ENCODE results near the gene SCOC.
A peak's percentile ranks its signal among the peaks of the same experiment; 100 is the strongest.

The SCOC gene

DNA sequence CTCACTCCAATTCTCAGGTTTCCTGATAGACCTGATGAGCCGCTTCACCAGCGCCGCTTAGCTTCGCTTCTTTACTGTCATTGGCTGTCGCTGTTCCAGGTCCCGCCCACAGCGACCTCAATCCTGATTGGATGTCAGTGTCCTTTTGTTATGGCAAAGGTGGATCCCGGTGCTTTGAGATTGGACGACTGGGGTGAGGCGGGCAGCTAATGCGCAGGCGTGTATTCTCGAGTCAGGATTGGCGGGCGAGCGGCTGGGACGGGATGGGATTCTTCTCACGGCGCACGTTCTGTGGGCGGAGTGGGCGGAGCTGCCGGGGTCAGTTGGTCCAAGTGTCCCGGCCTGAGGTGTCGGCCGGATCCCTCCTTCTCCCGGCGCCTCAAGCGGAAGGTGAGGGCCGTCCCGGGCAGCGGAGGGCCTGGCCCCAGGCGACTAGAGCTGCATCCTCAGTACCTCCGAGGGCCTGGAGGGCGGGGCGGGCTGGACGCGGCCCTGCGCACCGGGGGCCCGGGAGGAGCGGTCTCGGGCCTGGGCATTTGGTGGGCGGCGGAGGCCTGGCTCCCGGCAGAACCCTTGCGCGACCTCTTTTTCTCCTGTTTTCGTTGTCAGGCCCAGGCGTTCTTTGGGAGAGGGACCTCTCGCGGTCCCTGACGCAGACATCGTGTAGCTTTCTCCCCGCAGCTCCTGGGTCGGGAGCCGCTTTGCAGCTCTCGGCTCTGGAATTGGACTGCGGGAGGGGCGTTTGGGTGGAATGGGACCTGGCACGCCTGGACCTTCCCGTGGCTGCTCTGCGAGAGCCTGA is at the start of gene SCOC:
TSS of gene SCOC (plus strand) at position 319 of the 802 bp plus-strand sequence. CDS start 5,525 bp downstream, outside the sequence.
- H3K27me3 ChIP-seq (ENCODE audit: control insufficient read depth, insufficient read depth, low read length) = no peaks in the 10 kb centered on the region
- no peaks in the 10 kb centered on the region for H3K9me3 ChIP-seq (ENCODE audit: control insufficient read depth, low read depth, low read length)
- peak within 1 kb of the TSS; percentile 77 for H3K9ac ChIP-seq (ENCODE audit: low read length)
- H3K36me3 ChIP-seq (ENCODE audit: control insufficient read depth, low read depth, low read length) = no peaks in the 10 kb centered on the region
- H3K27ac ChIP-seq (ENCODE audit: low read length) = peak within 1 kb of the TSS; percentile 18
- H3K4me1 ChIP-seq (ENCODE audit: control insufficient read depth, low read depth, low read length) = peaks cover 8% of the 10 kb centered on the region
- peak within 1 kb of the TSS; percentile 83 for H3K4me3 ChIP-seq (ENCODE audit: low read length)

GRCh38 chr4:140326395-140326993 is 47.0 kb upstream of the SCOC start:
- Histone ChIP-seq H3K27ac (ENCODE audit: low read length) (no peak overlapping the region), H3K9me3 (ENCODE audit: control insufficient read depth, low read depth, low read length) (no peaks in the 10 kb centered on the region), H3K4me3 (ENCODE audit: low read length) (no peak overlapping the region), H3K36me3 (ENCODE audit: control insufficient read depth, low read depth, low read length) (no peaks in the 10 kb centered on the region), H3K4me1 (ENCODE audit: control insufficient read depth, low read depth, low read length) (no peaks in the 10 kb centered on the region), H3K9ac (ENCODE audit: low read length) (no peak overlapping the region), H3K27me3 (ENCODE audit: control insufficient read depth, insufficient read depth, low read length) (no peaks in the 10 kb centered on the region)

DNA sequence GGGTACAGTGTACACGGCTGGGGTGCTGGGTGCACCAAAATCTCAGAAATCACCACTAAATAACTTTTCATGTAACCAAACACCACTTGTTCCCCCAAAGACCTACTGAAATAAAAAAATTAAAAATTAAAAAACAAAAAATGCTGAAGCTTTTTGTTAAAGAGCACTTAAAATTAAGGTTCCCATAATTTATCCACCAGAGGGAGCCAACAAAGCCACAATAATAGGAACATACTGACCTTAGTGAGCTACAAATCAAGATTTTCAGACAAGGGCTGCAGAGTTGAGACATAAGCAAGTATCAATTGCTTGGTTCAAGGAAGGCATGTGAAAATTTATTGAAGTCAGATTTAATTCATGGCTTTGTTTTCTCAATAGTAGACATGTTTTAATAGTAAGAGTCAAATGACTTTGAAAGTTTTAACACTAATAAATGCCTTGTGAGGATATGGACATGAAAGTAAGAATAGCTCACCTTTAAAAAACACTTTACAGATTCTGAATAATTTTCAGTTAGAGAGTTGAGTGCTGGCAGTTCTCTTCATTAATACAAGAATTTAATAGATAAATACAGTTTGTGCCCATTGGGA is 43.0 kb upstream of the SCOC start:
- Histone ChIP-seq H3K9me3 (ENCODE audit: control insufficient read depth, low read depth, low read length) (no peaks in the 10 kb centered on the region), H3K4me1 (ENCODE audit: control insufficient read depth, low read depth, low read length) (no peaks in the 10 kb centered on the region), H3K9ac (ENCODE audit: low read length) (no peak overlapping the region), H3K27ac (ENCODE audit: low read length) (no peak overlapping the region), H3K36me3 (ENCODE audit: control insufficient read depth, low read depth, low read length) (no peaks in the 10 kb centered on the region), H3K27me3 (ENCODE audit: control insufficient read depth, insufficient read depth, low read length) (no peaks in the 10 kb centered on the region), H3K4me3 (ENCODE audit: low read length) (no peak overlapping the region)

GRCh38 chr4:140331245-140331644 is 42.2 kb upstream of the SCOC start:
- Histone ChIP-seq H3K27me3 (ENCODE audit: control insufficient read depth, insufficient read depth, low read length) (no peaks in the 10 kb centered on the region), H3K36me3 (ENCODE audit: control insufficient read depth, low read depth, low read length) (no peaks in the 10 kb centered on the region), H3K4me1 (ENCODE audit: control insufficient read depth, low read depth, low read length) (no peaks in the 10 kb centered on the region), H3K9ac (ENCODE audit: low read length) (no peak overlapping the region), H3K9me3 (ENCODE audit: control insufficient read depth, low read depth, low read length) (no peaks in the 10 kb centered on the region), H3K27ac (ENCODE audit: low read length) (no peak overlapping the region), H3K4me3 (ENCODE audit: low read length) (no peak overlapping the region)

GRCh38 chr4:140331876-140332275 is 41.6 kb upstream of the SCOC start:
- H3K27ac ChIP-seq (ENCODE audit: low read length) = no peak overlapping the region
- no peaks in the 10 kb centered on the region for H3K36me3 ChIP-seq (ENCODE audit: control insufficient read depth, low read depth, low read length)
- no peaks in the 10 kb centered on the region for H3K9me3 ChIP-seq (ENCODE audit: control insufficient read depth, low read depth, low read length)
- H3K4me3 ChIP-seq (ENCODE audit: low read length) = no peak overlapping the region
- H3K4me1 ChIP-seq (ENCODE audit: control insufficient read depth, low read depth, low read length) = no peaks in the 10 kb centered on the region
- H3K9ac ChIP-seq (ENCODE audit: low read length) = no peak overlapping the region
- H3K27me3 ChIP-seq (ENCODE audit: control insufficient read depth, insufficient read depth, low read length) = no peaks in the 10 kb centered on the region

GRCh38 chr4:140332734-140333133 is 40.7 kb upstream of the SCOC start:
- Histone ChIP-seq H3K27ac (ENCODE audit: low read length) (no peak overlapping the region), H3K9ac (ENCODE audit: low read length) (no peak overlapping the region), H3K27me3 (ENCODE audit: control insufficient read depth, insufficient read depth, low read length) (no peaks in the 10 kb centered on the region), H3K4me3 (ENCODE audit: low read length) (no peak overlapping the region), H3K36me3 (ENCODE audit: control insufficient read depth, low read depth, low read length) (no peaks in the 10 kb centered on the region), H3K4me1 (ENCODE audit: control insufficient read depth, low read depth, low read length) (no peaks in the 10 kb centered on the region), H3K9me3 (ENCODE audit: control insufficient read depth, low read depth, low read length) (no peaks in the 10 kb centered on the region)

DNA sequence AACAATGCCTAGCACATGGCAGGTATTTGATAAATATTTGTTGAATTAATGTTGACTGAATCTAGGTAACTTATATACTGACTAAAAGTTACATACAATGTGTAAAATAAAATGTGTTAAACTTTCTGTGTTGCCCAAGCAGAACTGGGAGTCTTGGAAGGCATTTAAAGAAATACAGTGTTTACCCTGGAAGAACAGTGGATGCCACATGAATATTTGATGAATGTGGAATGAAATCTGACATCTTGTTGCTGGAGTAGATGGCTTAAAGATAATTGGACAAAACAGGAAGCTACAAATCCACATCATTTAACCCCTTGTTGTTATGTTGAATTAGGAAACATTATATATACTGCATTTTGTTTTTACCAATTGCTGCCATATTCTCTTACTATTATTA is 39.9 kb upstream of the SCOC start:
- H3K36me3 ChIP-seq (ENCODE audit: control insufficient read depth, low read depth, low read length) = no peaks in the 10 kb centered on the region
- no peaks in the 10 kb centered on the region for H3K9me3 ChIP-seq (ENCODE audit: control insufficient read depth, low read depth, low read length)
- no peak overlapping the region for H3K4me3 ChIP-seq (ENCODE audit: low read length)
- no peaks in the 10 kb centered on the region for H3K4me1 ChIP-seq (ENCODE audit: control insufficient read depth, low read depth, low read length)
- no peak overlapping the region for H3K27ac ChIP-seq (ENCODE audit: low read length)
- H3K27me3 ChIP-seq (ENCODE audit: control insufficient read depth, insufficient read depth, low read length) = no peaks in the 10 kb centered on the region
- no peak overlapping the region for H3K9ac ChIP-seq (ENCODE audit: low read length)

DNA sequence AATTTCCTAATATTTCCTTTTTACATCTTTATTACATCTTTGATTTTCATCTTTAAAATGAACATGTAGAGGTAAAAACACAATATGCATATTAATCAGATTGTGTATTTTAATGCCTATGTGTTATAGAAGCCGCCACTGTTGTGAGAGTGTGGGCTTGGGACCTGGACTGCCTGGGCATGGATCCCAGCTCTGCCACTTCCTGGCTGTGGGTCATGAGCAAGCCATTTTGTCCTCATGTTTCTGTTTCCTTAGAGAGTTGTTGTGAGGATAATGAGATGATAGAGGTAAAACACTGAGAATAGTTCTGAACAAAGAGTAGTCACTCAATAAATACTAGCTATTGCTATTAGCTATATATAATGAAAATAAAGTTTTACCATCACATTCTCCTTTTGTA is 38.4 kb upstream of the SCOC start:
- Histone ChIP-seq H3K4me3 (ENCODE audit: low read length) (no peak overlapping the region), H3K27me3 (ENCODE audit: control insufficient read depth, insufficient read depth, low read length) (no peaks in the 10 kb centered on the region), H3K27ac (ENCODE audit: low read length) (no peak overlapping the region), H3K9ac (ENCODE audit: low read length) (no peak overlapping the region), H3K36me3 (ENCODE audit: control insufficient read depth, low read depth, low read length) (no peaks in the 10 kb centered on the region), H3K4me1 (ENCODE audit: control insufficient read depth, low read depth, low read length) (no peaks in the 10 kb centered on the region), H3K9me3 (ENCODE audit: control insufficient read depth, low read depth, low read length) (no peaks in the 10 kb centered on the region)

- no peaks in the 10 kb centered on the region for H3K36me3 ChIP-seq (ENCODE audit: control insufficient read depth, low read depth, low read length)
- no peaks in the 10 kb centered on the region for H3K27me3 ChIP-seq (ENCODE audit: control insufficient read depth, insufficient read depth, low read length)
- H3K27ac ChIP-seq (ENCODE audit: low read length) = no peak overlapping the region
- H3K9me3 ChIP-seq (ENCODE audit: control insufficient read depth, low read depth, low read length) = no peaks in the 10 kb centered on the region
- H3K4me3 ChIP-seq (ENCODE audit: low read length) = no peak overlapping the region
- no peak overlapping the region for H3K9ac ChIP-seq (ENCODE audit: low read length)
- no peaks in the 10 kb centered on the region for H3K4me1 ChIP-seq (ENCODE audit: control insufficient read depth, low read depth, low read length)
Measured at GRCh38 chr4:140336730-140337129, 36.7 kb upstream of the SCOC start.

DNA sequence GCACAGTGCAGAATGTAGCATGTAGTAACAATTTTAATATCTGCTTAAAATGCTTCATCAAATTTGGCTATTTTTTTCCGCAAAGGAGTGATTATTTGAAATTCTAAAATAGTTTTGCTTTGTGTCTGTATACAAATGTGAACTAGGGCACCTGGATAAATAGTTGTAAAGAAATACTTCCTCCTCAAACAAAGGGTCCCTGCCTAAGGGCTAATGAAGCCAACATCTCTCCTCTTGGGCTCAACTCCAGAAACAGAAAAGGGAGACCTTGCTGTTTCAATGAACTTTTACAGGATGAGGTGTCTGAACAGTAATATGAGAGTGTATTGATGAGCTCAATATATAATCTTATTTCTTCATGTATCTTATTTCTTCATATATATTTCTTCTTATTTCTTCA is 30.8 kb upstream of the SCOC start:
- H3K27me3 ChIP-seq (ENCODE audit: control insufficient read depth, insufficient read depth, low read length) = no peaks in the 10 kb centered on the region
- H3K27ac ChIP-seq (ENCODE audit: low read length) = no peak overlapping the region
- H3K9me3 ChIP-seq (ENCODE audit: control insufficient read depth, low read depth, low read length) = no peaks in the 10 kb centered on the region
- H3K9ac ChIP-seq (ENCODE audit: low read length) = no peak overlapping the region
- no peaks in the 10 kb centered on the region for H3K36me3 ChIP-seq (ENCODE audit: control insufficient read depth, low read depth, low read length)
- H3K4me1 ChIP-seq (ENCODE audit: control insufficient read depth, low read depth, low read length) = peaks cover 16% of the 10 kb centered on the region
- H3K4me3 ChIP-seq (ENCODE audit: low read length) = no peak overlapping the region

DNA sequence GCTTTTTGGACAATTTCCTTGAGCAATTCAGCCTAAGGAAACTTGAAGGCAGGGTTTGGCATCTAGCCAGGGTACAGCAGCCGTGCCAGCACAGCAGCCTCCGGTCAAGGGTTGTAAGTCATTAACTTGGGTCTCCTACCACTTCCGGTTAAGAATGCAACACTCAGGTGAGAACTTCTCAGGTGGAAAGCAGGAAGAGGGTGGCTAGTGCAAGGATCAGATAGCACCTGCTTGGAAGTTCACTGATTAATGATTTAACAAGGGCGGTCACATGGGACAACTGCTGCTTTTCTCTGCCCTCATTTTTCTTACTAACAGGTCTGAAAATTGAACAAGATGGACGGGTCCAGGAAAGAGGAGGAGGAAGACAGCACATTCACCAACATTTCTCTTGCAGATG is 30.1 kb upstream of the SCOC start:
- no peak overlapping the region for H3K9ac ChIP-seq (ENCODE audit: low read length)
- H3K27me3 ChIP-seq (ENCODE audit: control insufficient read depth, insufficient read depth, low read length) = no peaks in the 10 kb centered on the region
- no peak overlapping the region for H3K27ac ChIP-seq (ENCODE audit: low read length)
- no peak overlapping the region for H3K4me3 ChIP-seq (ENCODE audit: low read length)
- H3K4me1 ChIP-seq (ENCODE audit: control insufficient read depth, low read depth, low read length) = peaks cover 16% of the 10 kb centered on the region
- H3K36me3 ChIP-seq (ENCODE audit: control insufficient read depth, low read depth, low read length) = no peaks in the 10 kb centered on the region
- H3K9me3 ChIP-seq (ENCODE audit: control insufficient read depth, low read depth, low read length) = no peaks in the 10 kb centered on the region

- Histone ChIP-seq H3K9me3 (ENCODE audit: control insufficient read depth, low read depth, low read length) (no peaks in the 10 kb centered on the region), H3K27me3 (ENCODE audit: control insufficient read depth, insufficient read depth, low read length) (no peaks in the 10 kb centered on the region), H3K9ac (ENCODE audit: low read length) (no peak overlapping the region), H3K4me3 (ENCODE audit: low read length) (no peak overlapping the region), H3K4me1 (ENCODE audit: control insufficient read depth, low read depth, low read length) (peaks cover 22% of the 10 kb centered on the region), H3K36me3 (ENCODE audit: control insufficient read depth, low read depth, low read length) (no peaks in the 10 kb centered on the region), H3K27ac (ENCODE audit: low read length) (no peak overlapping the region)
Measured at GRCh38 chr4:140344101-140344500, 29.3 kb upstream of the SCOC start.
